22Rv1 (cell line): ENCODE measurements around the gene CACNA1C.

Experiments
- H3K27ac ChIP-seq: fragments of 450-650 bp; 2 replicates; pipeline ENCODE4 v1.5.1; 2017
- ZFX ChIP-seq: fragments of 450-650 bp; IDR thresholded peaks from 2 replicates; pipeline ENCODE4 v1.6.1; 2017; ENCODE audit warnings: antibody characterized with exemption, borderline replicate concordance
- TF ChIP-seq, protein P1 (sequence below): fragments of 450-650 bp; IDR thresholded peaks from 2 replicates; pipeline ENCODE4 v1.5.1; 2017; ENCODE audit warnings: mild to moderate bottlenecking

The CACNA1C gene

DNA sequence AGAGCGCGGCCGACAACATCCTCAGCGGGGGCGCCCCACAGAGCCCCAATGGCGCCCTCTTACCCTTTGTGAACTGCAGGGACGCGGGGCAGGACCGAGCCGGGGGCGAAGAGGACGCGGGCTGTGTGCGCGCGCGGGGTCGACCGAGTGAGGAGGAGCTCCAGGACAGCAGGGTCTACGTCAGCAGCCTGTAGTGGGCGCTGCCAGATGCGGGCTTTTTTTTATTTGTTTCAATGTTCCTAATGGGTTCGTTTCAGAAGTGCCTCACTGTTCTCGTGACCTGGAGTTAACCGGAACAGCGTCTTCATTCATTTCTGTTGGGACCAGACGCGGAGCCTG is 638.2 kb downstream of the CACNA1C start:
- H3K27ac ChIP-seq = no peak overlapping the region
- TF ChIP-seq ZFX = no peak
- TF ChIP-seq, protein P1, sequence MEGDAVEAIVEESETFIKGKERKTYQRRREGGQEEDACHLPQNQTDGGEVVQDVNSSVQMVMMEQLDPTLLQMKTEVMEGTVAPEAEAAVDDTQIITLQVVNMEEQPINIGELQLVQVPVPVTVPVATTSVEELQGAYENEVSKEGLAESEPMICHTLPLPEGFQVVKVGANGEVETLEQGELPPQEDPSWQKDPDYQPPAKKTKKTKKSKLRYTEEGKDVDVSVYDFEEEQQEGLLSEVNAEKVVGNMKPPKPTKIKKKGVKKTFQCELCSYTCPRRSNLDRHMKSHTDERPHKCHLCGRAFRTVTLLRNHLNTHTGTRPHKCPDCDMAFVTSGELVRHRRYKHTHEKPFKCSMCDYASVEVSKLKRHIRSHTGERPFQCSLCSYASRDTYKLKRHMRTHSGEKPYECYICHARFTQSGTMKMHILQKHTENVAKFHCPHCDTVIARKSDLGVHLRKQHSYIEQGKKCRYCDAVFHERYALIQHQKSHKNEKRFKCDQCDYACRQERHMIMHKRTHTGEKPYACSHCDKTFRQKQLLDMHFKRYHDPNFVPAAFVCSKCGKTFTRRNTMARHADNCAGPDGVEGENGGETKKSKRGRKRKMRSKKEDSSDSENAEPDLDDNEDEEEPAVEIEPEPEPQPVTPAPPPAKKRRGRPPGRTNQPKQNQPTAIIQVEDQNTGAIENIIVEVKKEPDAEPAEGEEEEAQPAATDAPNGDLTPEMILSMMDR = 0 out of 2 replicates have a peak, but pooled peaks have one; percentile 9

DNA sequence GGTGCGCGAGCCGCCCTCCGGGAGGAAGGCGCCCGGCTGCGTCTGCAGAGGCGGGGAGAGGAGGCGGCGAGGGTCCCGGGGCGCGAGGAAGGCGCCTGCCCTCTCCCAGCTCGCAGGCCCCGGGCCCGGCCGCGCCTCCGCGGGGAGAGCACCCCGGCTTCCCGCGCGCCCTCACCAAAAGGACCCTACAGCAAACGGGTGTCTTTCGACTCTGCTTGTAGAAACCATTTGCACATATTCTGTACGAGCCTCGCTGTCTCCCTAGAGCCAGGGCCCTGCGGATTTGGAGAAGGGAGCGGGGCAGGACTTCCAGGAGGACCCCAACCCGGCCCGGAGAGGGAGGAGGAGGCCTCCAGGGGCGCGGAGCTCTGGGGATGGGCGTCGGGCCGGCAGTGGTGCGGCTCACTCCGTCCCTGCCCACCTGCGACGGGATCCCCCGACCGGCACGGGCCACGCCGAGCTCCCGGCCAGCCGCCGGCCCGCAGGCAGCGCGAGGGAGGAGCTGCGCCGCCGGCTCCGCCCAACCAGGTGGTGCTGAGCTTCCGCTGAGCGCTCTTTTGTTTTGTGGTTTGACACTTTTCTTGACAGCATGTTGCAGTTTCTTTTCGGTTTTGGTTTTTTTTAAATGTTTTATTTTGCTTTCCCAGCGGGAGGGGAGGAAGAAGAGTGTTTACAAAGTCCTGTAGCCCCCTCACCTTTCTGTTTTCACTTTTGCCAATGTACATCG is 638.7 kb downstream of the CACNA1C start:
- no peak overlapping the region for H3K27ac ChIP-seq
- TF ChIP-seq ZFX = no peak
- TF ChIP-seq, protein P1 = no peak

DNA sequence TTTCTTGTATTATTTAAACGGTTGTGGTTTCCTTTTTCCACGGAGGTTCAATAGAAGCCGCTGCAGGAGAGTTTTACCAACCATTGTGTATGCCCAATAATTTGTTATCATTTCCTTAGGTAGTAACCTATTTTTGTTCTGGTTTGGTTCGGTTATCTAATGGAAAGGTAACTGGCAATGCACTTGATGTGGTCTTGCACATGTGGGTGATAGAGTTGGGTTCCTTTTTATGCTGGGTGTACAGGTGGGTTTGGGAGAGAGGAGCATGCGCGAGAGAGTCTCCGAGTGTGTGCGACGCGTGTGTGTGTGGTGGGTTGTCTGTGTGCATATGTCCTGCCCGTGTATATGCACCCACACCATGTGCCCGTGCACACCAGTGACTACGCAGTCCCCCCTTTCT is 639.3 kb downstream of the CACNA1C start:
- no peak overlapping the region for H3K27ac ChIP-seq
- TF ChIP-seq, protein P1 = no peak
- no peak for TF ChIP-seq ZFX

DNA sequence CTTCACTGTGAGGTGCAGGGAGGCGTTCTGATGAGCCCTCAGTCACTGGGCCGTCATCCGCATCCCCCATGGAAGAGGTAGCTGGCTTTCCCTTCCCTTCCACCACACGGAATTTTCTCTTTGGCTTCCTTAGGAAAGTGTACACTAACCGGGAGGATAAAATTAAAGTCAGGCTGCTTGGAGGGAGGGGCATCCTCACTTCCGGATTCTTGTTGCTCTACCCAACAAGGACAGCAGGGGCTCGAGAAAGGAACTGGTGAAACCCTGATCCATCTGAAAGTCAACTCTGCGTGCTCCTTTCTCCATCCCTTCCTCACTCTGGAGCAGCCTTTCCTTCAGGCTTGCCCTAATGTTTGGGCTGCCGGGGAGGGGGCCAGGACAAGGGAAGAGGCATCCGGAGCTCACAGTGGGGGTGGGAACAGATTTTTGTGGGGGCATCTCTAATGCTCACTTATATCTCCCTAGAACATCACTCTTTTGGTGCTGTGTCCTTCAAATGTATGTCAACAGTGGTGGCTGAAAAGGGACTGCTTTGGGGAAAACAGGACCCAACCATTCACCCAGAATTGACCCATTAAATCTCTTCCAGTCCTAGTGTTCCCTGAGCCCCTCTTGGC is 640.6 kb downstream of the CACNA1C start:
- TF ChIP-seq, protein P1 = no peak
- TF ChIP-seq ZFX = no peak
- no peak overlapping the region for H3K27ac ChIP-seq

DNA sequence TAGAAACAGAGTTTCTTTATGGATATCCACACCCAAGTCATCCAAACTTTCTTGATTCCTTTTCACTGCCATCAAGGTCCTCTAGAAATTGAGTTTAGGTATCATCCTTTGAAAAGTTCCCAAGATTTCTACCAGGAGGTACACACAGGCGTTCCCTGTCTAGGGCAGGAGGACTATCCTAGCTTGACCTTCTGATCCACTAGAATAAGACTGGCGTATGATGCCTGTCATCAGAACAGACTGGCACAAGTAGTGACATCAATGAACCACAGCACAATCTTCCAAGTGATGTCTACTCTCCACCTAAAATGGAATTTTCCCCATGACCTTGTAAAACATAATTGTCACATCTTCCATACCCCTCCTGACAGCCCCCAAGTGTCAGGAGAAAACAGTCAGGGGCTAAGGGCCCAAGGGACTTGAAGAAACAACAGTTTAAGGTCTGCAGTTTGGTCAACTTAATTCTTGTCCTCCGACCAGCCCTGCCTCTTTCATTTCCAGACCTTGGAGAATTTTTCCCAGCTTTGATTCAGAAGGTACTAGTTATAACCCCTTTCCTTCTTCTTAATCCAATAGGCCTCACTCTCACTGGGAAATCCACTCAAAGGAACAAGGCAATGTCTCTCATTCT is 641.3 kb downstream of the CACNA1C start:
- TF ChIP-seq ZFX = no peak
- TF ChIP-seq, protein P1 = no peak
- H3K27ac ChIP-seq = no peak overlapping the region

DNA sequence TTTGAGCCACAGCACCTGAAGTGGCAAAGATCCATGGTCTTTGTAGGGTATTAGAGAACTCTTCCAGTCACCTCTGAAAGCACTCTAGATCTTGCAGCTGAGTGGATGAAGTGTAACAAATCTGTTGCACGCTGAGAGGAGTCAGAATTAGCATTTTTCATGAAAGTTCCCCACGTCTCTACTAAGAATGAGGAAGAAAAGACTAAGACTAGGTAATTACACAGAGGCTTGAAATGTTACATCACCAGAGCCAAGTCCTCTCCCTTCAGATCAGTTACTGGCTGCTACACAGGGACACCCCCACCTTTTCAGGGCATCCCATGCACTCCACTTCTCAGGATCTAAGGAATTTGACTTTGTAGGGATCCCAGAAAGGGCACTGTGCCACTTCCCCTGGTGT is 643.3 kb downstream of the CACNA1C start:
- no peak for TF ChIP-seq ZFX
- TF ChIP-seq, protein P1 = no peak
- no peak overlapping the region for H3K27ac ChIP-seq

DNA sequence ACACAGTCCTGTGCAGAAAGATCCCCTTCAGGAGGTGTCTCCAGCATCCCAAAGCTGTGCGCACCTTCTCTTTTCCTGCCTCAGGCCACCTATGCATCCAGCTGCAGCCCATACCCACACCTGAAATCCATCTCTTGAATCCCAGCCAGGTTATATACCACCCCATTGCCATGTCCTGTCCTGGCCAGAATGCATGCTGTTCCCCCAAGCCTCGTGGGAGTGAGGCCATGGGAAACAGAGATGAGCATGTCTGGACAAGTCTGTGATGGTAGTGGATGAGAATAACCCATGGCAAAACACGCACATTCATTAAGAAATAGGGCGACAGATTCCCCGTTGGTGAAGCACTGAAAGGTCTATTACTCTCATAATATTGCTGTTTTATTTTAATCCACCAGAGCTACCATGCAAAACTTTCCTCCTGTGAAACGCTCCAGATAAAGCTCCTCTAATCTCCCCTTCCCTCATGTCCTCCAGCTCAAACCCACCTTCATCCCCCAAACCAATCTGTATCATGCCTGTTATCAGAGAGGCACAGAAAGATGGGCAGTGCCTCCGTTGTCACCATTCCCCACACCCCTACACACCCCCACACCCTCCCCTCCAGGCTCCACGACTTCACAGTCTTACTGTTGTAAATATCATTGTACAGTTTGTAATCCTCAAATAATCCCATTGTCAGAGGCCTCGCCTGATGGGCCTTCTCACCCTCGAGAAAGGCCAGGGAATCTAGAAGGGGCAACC is 644.4 kb downstream of the CACNA1C start:
- no peak for TF ChIP-seq ZFX
- TF ChIP-seq, protein P1 = no peak
- no peak overlapping the region for H3K27ac ChIP-seq
